Activated CD8-positive, alpha-beta T cell treated with anti-CD3 and anti-CD28 coated beads, Interleukin-2, amount 10 ng/mL, durations not matched to agents 7 days and 5 days (primary cell): ENCODE results near the gene RFXAP. TPM values are rescaled to one million over a fixed set of nuclear protein-coding genes. Genes with fewer than 3 reads are reported as not detected.
"Not testable (repeated sequence)": the region's sequence is repeated elsewhere in the genome, so short reads cannot be mapped to it uniquely, and the experiment has no call there.

Source experiments
- ATAC-seq: fragments of 150-1000 bp; cut with Tn5 transposase; one replicate; pipeline ENCODE4 v1.10.0; 2021; ENCODE audit warnings: moderate library complexity
- CTCF ChIA-PET: fragments of 350-600 bp; sonication (Branson Sonifier 250); formaldehyde crosslinking; loops from one replicate; lab custom pipeline; 2021; ENCODE audit warnings: antibody characterized with exemption; lab: Charles Lee
- POLR2A ChIA-PET: fragments of 350-600 bp; sonication (Branson Sonifier 250); formaldehyde crosslinking; loops from one replicate; lab custom pipeline; 2021; ENCODE audit warnings: antibody characterized with exemption; lab: Charles Lee
- DNase-seq: peaks from one replicate; pipeline ENCODE4 v3.0.0-alpha.2; 2020
- H3K27ac Mint-ChIP-seq: one replicate; pipeline ENCODE4 v1.8.0; 2021; ENCODE audit warnings: mild to moderate bottlenecking, mixed read lengths
- H3K27me3 Mint-ChIP-seq: one replicate; pipeline ENCODE4 v1.8.0; 2021; ENCODE audit warnings: low read depth, mixed read lengths
- H3K36me3 Mint-ChIP-seq: one replicate; pipeline ENCODE4 v1.8.0; 2021; ENCODE audit warnings: low read depth, mixed read lengths
- H3K4me1 Mint-ChIP-seq: one replicate; pipeline ENCODE4 v1.8.0; 2021; ENCODE audit warnings: low read depth, mixed read lengths
- H3K4me3 Mint-ChIP-seq: one replicate; pipeline ENCODE4 v1.8.0; 2021; ENCODE audit warnings: mild to moderate bottlenecking, mixed read lengths
- H3K9me3 Mint-ChIP-seq: one replicate; pipeline ENCODE4 v1.8.0; 2022; ENCODE audit warnings: mixed read lengths; ENCODE audit not compliant: insufficient read depth
- total RNA-seq, 2 experiments: library from RNA; stranded (reverse); gene quantifications; one replicate each; pipeline ENCODE4 v1.2.3, GENCODE V29; 2021

Gene RFXAP
- total RNA-seq = 10 to 100 TPM; 12.8 to 13.9 TPM

- peak; percentile 93 for ATAC-seq
- Mint-ChIP-seq H3K9me3 (no peaks in the 10 kb centered on the region), H3K4me3 (peak within 1 kb of the TSS; percentile 87), H3K36me3 (peaks cover 17% of the 10 kb centered on the region), H3K4me1 (peaks cover 46% of the 10 kb centered on the region), H3K27me3 (peaks cover 17% of the 10 kb centered on the region), H3K27ac (peak within 1 kb of the TSS; percentile 96)
- DNase-seq = peak; percentile 93
- POLR2A ChIA-PET = interaction anchor here (0.7 to 1.2 kb wide), 3 partner anchors 83 to 181 kb away, joined by 3 to 10 read pairs (median 4); partner anchors contain the start of genes ALG5 and EXOSC8
- CTCF ChIA-PET = no interaction called here
These were observed at the start of gene RFXAP for GRCh38 chr13:36818804-36819738. Gene RFXAP (plus strand): TSS chr13:36819222. CDS start chr13:36819358, 136 bp downstream.

- Mint-ChIP-seq H3K9me3 (no peaks in the 10 kb centered on the region), H3K27ac (no peak overlapping the region), H3K4me3 (no peak overlapping the region), H3K4me1 (no peaks in the 10 kb centered on the region), H3K36me3 (no peaks in the 10 kb centered on the region), H3K27me3 (peaks cover 6% of the 10 kb centered on the region)
- ChIA-PET POLR2A (no interaction called here), CTCF (no interaction called here)
- no peak for ATAC-seq
- no peak for DNase-seq
These were observed 49.5 kb upstream of the RFXAP start for GRCh38 chr13:36769545-36769944.

GRCh38 chr13:36770741-36771140, 48.3 kb upstream of the RFXAP start:
- Mint-ChIP-seq H3K36me3 (no peaks in the 10 kb centered on the region), H3K9me3 (no peaks in the 10 kb centered on the region), H3K27ac (no peak overlapping the region), H3K27me3 (peaks cover 11% of the 10 kb centered on the region), H3K4me1 (no peaks in the 10 kb centered on the region), H3K4me3 (no peak overlapping the region)
- DNase-seq (no peak), ATAC-seq (no peak)
- CTCF ChIA-PET = interaction anchor here (0.7 kb wide), 1 partner anchor 45 kb away, joined by 3 read pairs; no protein-coding TSS in a partner anchor
- POLR2A ChIA-PET = no interaction called here

GRCh38 chr13:36772853-36773252, 46.2 kb upstream of the RFXAP start:
- Mint-ChIP-seq H3K4me1 (no peaks in the 10 kb centered on the region), H3K36me3 (no peaks in the 10 kb centered on the region), H3K4me3 (no peak overlapping the region), H3K27me3 (peaks cover 13% of the 10 kb centered on the region), H3K27ac (no peak overlapping the region), H3K9me3 (no peaks in the 10 kb centered on the region)
- DNase-seq (no peak), ATAC-seq (no peak)
- ChIA-PET POLR2A (no interaction called here), CTCF (interaction anchor here (1.1 kb wide), 1 partner anchor 353 kb away, joined by 3 read pairs; no protein-coding TSS in a partner anchor)

GRCh38 chr13:36774931-36775330, 44.1 kb upstream of the RFXAP start:
- ATAC-seq = no peak
- H3K4me1 Mint-ChIP-seq = no peaks in the 10 kb centered on the region
- peaks cover 13% of the 10 kb centered on the region for H3K27me3 Mint-ChIP-seq

GRCh38 chr13:36776175-36776574, 42.8 kb upstream of the RFXAP start:
- Mint-ChIP-seq H3K27me3 (peaks cover 13% of the 10 kb centered on the region), H3K9me3 (no peaks in the 10 kb centered on the region), H3K4me1 (no peaks in the 10 kb centered on the region), H3K4me3 (no peak overlapping the region), H3K36me3 (no peaks in the 10 kb centered on the region), H3K27ac (no peak overlapping the region)
- DNase-seq (no peak), ATAC-seq (no peak)
- CTCF ChIA-PET = no interaction called here
- POLR2A ChIA-PET = no interaction called here

More at GRCh38 chr13:36774931-36775330, 44.1 kb upstream of the RFXAP start:
- no peak overlapping the region for H3K27ac Mint-ChIP-seq
- ChIA-PET POLR2A (no interaction called here), CTCF (no interaction called here)
- no peaks in the 10 kb centered on the region for H3K9me3 Mint-ChIP-seq
- H3K4me3 Mint-ChIP-seq = no peak overlapping the region
- H3K36me3 Mint-ChIP-seq = no peaks in the 10 kb centered on the region
- no peak for DNase-seq

- H3K9me3 Mint-ChIP-seq = no peaks in the 10 kb centered on the region
- H3K27ac Mint-ChIP-seq = no peak overlapping the region
- ATAC-seq = no peak
- CTCF ChIA-PET = no interaction called here
- H3K27me3 Mint-ChIP-seq = peaks cover 9% of the 10 kb centered on the region
- DNase-seq = no peak
- H3K4me1 Mint-ChIP-seq = no peaks in the 10 kb centered on the region
- no peak overlapping the region for H3K4me3 Mint-ChIP-seq
- no peaks in the 10 kb centered on the region for H3K36me3 Mint-ChIP-seq
- POLR2A ChIA-PET = no interaction called here
These were observed 40.8 kb upstream of the RFXAP start for GRCh38 chr13:36778083-36778671.

GRCh38 chr13:36783890-36784289, 35.1 kb upstream of the RFXAP start:
- DNase-seq (no peak), ATAC-seq (no peak)
- Mint-ChIP-seq H3K27me3 (peaks cover 8% of the 10 kb centered on the region), H3K4me1 (peaks cover 1% of the 10 kb centered on the region), H3K9me3 (no peaks in the 10 kb centered on the region), H3K4me3 (no peak overlapping the region), H3K36me3 (no peaks in the 10 kb centered on the region), H3K27ac (no peak overlapping the region)
- POLR2A ChIA-PET = no interaction called here
- CTCF ChIA-PET = no interaction called here

GRCh38 chr13:36786175-36786574, 32.8 kb upstream of the RFXAP start:
- POLR2A ChIA-PET, CTCF ChIA-PET, H3K4me3 Mint-ChIP-seq, DNase-seq, H3K4me1 Mint-ChIP-seq, H3K27me3 Mint-ChIP-seq, H3K9me3 Mint-ChIP-seq, ATAC-seq, H3K27ac Mint-ChIP-seq, H3K36me3 Mint-ChIP-seq: not testable (repeated sequence)

- ChIA-PET CTCF (no interaction called here), POLR2A (no interaction called here)
- Mint-ChIP-seq H3K4me3 (no peak overlapping the region), H3K4me1 (peaks cover 1% of the 10 kb centered on the region), H3K9me3 (no peaks in the 10 kb centered on the region), H3K27ac (no peak overlapping the region), H3K36me3 (no peaks in the 10 kb centered on the region), H3K27me3 (peaks cover 10% of the 10 kb centered on the region)
- DNase-seq = no peak
- ATAC-seq = no peak
These were observed 31.8 kb upstream of the RFXAP start for GRCh38 chr13:36787181-36787580.

- H3K4me1 Mint-ChIP-seq = peaks cover 1% of the 10 kb centered on the region
- ATAC-seq (no peak), DNase-seq (no peak)
- POLR2A ChIA-PET = no interaction called here
- no peaks in the 10 kb centered on the region for H3K9me3 Mint-ChIP-seq
- H3K27me3 Mint-ChIP-seq = peaks cover 10% of the 10 kb centered on the region
- H3K4me3 Mint-ChIP-seq = no peak overlapping the region
- H3K36me3 Mint-ChIP-seq = no peaks in the 10 kb centered on the region
- H3K27ac Mint-ChIP-seq = no peak overlapping the region
- CTCF ChIA-PET = no interaction called here
These were observed 30.7 kb upstream of the RFXAP start for GRCh38 chr13:36788276-36788675.

GRCh38 chr13:36789061-36789460, 30.0 kb upstream of the RFXAP start:
- Mint-ChIP-seq H3K36me3 (no peaks in the 10 kb centered on the region), H3K4me1 (peaks cover 1% of the 10 kb centered on the region), H3K27ac (no peak overlapping the region), H3K4me3 (no peak overlapping the region), H3K9me3 (no peaks in the 10 kb centered on the region), H3K27me3 (peaks cover 6% of the 10 kb centered on the region)
- no peak for ATAC-seq
- ChIA-PET POLR2A (no interaction called here), CTCF (no interaction called here)
- DNase-seq = no peak
